GM03348 (cell line): ENCODE data around the gene PRRT1B.

Source experiments
- DNase-seq: peaks from one replicate; pipeline ENCODE4 v3.0.0; 2012; ENCODE audit warnings: low spot score

The PRRT1B gene

GRCh38 chr9:131580358-131580757, 35.0 kb downstream of the PRRT1B start:
- no peak for DNase-seq

- no peak for DNase-seq
Observed at GRCh38 chr9:131582056-131582455, 36.7 kb downstream of the PRRT1B start.

GRCh38 chr9:131582466-131583336, 37.4 kb downstream of the PRRT1B start:
- DNase-seq, result no peak

- no peak for DNase-seq
Observed at GRCh38 chr9:131583337-131583645, 38.0 kb downstream of the PRRT1B start.

GRCh38 chr9:131583836-131584555, 38.7 kb downstream of the PRRT1B start:
- DNase-seq, result no peak

GRCh38 chr9:131584858-131585257, 39.5 kb downstream of the PRRT1B start:
- DNase-seq, result no peak

GRCh38 chr9:131585375-131585774, 40.1 kb downstream of the PRRT1B start:
- DNase-seq, result no peak

GRCh38 chr9:131587331-131587730, 42.0 kb downstream of the PRRT1B start:
- DNase-seq, result no peak

- DNase-seq, result no peak
Observed at GRCh38 chr9:131587906-131588305, 42.6 kb downstream of the PRRT1B start.

- DNase-seq, result no peak
Observed at GRCh38 chr9:131588396-131588795, 43.1 kb downstream of the PRRT1B start.

GRCh38 chr9:131589124-131589711, 43.9 kb downstream of the PRRT1B start:
- DNase-seq, result no peak

GRCh38 chr9:131589993-131590392, 44.7 kb downstream of the PRRT1B start:
- DNase-seq, result no peak

- DNase-seq, result no peak
Observed at GRCh38 chr9:131590449-131590848, 45.1 kb downstream of the PRRT1B start.

- DNase-seq, result peak; percentile 94
Observed at GRCh38 chr9:131590907-131591844, 45.9 kb downstream of the PRRT1B start.

- DNase-seq, result no peak
Observed at GRCh38 chr9:131591845-131592208, 46.5 kb downstream of the PRRT1B start.

GRCh38 chr9:131593091-131593820, 47.9 kb downstream of the PRRT1B start:
- DNase-seq, result no peak

- DNase-seq, result no peak
Observed at GRCh38 chr9:131593936-131594665, 48.8 kb downstream of the PRRT1B start.

GRCh38 chr9:131594906-131595665, 49.8 kb downstream of the PRRT1B start:
- no peak for DNase-seq

- DNase-seq, result no peak
Observed at GRCh38 chr9:131595696-131596429, 50.5 kb downstream of the PRRT1B start.
